GM21526 (cell line): Measurements from ENCODE around the gene NFAM1.

Experiments used
- ATAC-seq: cut with Tn5 transposase; IDR thresholded peaks from one replicate; pipeline ENCODE4 v1.9.1; 2021; ENCODE audit warnings: moderate library complexity; ENCODE audit not compliant: unreplicated experiment, low FRiP score

NFAM1 gene

DNA sequence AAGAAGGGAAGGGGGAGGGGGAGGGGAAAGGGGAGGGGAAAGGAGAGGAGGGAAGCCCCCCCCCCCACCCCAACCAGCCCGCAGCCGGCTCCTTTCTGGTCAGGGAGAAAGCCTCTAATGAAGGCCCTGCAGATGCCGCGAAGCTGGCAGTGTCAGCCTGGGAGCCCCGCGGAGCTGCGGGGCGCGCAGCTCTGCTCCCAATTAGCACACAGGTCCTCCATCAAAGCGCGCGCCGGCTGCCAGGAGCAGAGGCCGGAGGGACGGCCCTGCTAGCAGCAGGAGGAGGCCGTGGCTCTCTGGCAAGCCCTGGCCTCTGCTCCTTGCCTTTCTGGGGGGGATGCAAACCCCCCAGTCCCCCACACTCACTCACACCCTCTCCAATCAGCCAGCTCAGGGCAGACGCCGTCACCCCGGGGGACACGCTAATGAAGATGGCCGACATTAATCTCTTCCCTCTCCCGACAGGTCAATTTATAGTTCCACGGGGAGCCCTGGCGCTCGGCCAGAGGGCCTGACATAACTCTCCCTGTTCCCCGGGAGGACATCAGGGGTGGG is 91.3 kb downstream of the NFAM1 start:
- no peak for ATAC-seq

DNA sequence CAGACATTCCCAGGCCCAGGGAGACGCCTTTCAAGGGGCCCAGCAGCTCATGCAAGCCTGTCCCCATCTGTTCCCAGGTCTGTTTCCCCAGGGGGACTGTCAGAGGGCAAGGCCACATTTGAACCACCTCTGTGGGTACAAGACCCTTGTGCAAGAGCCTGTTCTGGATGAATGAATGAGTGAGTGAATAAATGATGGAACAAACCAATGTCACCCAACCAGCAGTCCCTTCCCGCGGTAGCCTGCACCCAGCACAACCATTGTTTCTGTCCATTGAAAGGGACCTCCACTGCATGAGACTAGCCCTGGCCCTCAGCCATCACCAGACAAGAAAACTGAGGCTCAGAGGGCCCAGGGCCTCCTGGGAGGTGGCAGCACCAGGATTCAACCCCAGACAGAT is 92.1 kb downstream of the NFAM1 start:
- no peak for ATAC-seq

DNA sequence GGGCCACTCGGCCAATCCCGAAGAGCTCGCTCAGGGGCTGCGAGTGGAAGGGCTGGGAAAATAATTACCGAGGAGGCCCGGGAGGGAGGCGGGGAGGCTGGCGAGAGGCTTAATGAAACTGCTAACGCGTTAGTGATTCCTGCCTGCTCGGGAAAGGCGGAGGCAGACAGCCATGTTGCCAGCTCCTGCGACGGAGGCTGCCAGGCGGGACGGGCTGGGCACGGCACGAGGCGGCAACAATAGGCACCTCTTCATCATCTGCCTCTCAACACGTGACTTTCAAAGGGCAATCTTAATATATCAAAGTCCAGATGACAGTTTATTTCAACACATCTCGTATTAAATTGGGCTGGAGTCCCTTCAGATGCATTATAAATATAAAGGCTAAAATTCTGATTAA is 93.7 kb downstream of the NFAM1 start:
- ATAC-seq = no peak

DNA sequence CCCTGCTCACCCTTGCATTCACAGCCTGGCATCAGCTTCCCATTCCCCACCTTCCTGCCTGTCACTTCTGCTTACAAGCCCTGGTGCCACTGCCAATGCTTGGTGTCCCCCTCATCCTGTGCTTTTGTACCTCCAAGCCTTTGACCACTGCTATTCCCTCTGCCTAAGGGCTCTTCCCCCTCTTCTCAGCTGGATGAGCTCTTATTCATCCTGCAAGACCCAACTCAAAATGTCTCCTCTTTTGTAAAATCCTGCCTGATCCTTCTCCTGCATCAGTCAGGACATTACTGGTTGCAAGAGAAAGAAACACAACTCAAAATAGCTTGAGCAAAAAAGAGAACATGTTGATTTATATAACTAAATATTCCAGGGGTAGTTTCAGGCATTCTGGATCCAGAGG is 94.8 kb downstream of the NFAM1 start:
- ATAC-seq = no peak

DNA sequence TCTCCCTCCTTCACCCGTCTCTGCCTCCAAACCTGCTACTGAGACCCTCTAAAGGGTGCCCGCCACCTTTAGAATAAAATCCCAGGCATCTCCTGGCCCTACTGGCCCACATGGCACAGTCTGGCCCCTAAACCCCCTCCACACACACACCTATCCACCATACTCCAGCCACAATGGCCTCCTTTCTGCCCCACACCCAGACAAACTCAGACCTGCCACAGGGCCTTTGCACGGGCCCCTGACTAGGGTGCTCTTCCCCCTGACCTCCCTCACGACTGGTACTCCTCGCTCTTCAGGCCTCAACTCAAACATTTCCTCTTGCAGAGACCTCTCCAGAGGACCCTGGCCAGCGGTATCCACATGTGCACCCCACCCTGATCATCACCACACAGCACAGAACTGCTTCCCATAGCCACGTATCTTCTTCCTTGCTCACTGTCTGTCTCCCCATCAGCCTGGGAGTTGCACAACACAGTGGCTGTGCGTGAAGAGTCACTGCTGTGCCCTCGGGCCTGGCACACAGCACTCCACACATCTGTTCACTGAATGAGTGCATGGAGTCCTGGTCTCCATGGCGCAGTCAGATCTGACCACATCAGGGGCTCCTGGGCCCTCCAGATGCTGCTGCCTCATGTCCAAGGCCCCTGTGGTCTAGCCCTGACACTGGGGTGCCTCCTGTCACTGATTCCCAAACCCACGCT is 95.5 kb downstream of the NFAM1 start:
- no peak for ATAC-seq

DNA sequence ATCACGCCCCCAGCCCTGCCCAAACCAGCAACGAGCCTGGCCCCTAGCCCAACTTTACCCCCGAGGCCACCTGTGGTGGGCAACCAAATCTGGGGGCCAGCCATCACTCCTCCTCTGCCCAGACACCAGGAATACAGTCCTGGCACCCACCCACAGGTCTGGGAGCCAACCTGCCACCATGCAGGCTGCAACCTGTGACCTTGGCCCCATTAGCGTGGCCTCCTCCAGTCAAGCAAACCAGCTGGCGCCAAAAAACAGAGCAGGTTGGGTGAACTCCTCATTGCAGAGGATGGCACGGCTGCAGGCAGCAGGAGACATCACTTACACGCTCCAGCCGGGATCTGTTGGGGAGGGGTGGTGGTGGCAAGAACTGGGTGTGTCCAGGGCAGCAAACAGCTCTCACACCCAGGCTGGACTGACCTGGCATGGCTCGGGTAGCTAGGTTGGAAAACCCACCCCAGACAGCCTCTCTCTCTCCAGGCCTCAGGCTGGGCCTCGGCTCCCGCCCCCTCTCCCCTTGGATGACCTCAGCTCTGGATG is 96.3 kb downstream of the NFAM1 start:
- no peak for ATAC-seq

DNA sequence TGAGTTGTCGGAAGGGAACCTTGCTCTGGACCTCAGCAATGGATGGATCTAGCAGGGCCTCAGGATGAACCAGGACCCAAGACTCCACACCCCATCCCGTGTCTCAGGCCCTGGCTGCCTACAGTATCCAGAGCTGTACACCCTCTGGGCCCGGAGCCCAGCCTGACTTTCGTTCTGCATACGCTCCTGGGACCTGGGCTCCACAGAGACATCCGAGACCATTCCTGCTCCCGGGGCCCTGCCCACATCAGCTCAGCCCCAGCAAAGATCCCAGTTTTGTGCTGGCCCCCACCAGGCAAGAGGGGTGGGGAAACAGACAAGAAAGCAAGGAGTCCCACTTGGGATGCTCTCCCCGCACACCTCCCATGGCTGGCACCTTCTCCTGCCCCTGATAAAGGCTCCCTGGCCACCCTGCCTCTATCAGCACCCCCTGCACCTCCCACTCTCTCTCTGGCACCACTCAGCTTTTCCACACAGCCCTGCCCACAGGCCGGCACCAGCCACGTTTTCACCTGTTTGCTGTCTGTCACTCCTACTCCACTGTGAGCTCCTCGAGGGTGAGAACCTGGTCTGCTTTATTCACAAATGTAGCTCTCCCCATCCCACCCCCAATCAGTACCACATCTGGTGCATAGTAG is 97.2 kb downstream of the NFAM1 start:
- ATAC-seq = no peak

DNA sequence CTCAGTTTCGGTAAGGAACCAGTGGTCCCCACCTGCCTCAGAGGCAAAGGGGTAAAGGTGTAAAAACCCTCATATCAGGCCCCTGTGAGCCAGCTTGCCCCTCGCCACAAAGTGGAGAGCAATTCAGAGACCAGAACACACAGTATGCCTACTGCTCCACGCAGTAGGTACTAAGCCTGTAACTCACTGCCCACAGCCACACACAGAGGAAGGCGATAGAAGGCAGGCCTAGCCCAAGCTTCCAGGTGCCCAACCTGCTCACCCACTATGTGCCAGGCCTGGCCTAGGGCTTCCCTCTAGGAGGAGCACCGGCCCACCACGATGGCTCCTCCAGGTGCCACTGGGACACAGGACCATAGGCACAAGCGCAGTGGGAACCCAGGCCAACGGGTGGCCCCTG is 98.7 kb downstream of the NFAM1 start:
- ATAC-seq = no peak

DNA sequence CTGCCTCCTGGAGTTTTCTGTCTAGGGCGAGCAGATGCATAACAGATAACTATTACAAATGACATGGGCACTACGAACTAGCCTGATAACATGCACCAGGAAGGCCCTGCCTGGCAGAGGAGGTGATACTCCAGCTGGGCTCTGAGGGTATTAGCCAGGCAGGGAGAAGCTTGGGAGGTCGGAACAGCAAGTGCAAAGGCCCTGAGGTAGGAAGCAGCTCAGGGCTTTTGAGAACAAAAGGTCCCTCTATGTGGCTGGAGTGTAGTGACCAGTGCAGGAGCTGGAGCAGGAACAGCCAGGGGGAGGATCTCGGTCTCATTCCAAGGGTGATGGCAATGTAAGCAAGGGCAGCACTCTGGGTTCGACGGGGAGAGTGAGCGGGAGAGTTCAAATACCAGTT is 100.1 kb downstream of the NFAM1 start:
- ATAC-seq = no peak

DNA sequence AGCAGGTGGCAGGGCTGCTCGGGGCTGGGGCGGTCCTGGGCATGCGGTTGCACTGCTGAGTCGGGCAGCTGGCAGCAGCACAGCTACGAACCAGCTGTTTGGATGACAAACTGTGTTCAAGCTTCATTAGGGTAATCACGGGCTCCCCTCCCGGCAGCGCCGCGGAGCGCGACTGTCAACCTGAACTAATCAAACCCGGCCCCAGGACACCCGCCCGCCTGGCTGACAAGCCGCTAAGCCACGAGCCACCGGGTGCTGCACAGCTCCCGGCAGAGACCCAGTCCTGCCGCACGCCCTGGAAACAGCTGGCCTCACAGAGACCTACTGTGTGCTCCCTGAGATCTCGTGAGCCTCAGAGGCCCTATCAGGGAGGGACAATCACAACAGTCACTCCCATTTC is 101.2 kb downstream of the NFAM1 start:
- ATAC-seq = no peak
